Naive thymus-derived CD4-positive, alpha-beta T cell (primary cell): ENCODE data around the gene CTNNA3. TPM values are rescaled to one million over a fixed set of nuclear protein-coding genes. Genes with fewer than 3 reads are reported as not detected.

Source experiments
- ATAC-seq: fragments of 150-1000 bp; cut with Tn5 transposase; 2 replicates; pipeline ENCODE4 v1.10.0; 2021; ENCODE audit warnings: mild to moderate bottlenecking, moderate library complexity
- CTCF ChIA-PET: fragments of 350-600 bp; sonication (Branson Sonifier 250); formaldehyde crosslinking; loops from one replicate; lab custom pipeline; 2021; ENCODE audit warnings: antibody characterized with exemption; lab: Charles Lee
- POLR2A ChIA-PET: fragments of 350-600 bp; sonication (Branson Sonifier 250); formaldehyde crosslinking; loops from one replicate; lab custom pipeline; 2021; ENCODE audit warnings: antibody characterized with exemption, inconsistent platforms; lab: Charles Lee
- DNase-seq, 9 donors: peaks; one replicate each; pipeline versions ENCODE4 v3.0.0 to v3.0.0-alpha.2; 2020 to 2022; ENCODE audit warnings: mixed read lengths in 1 of 9
- H3K27ac ChIP-seq: one replicate; pipeline ENCODE4 v1.7.0; 2013; ENCODE audit warnings: mild to moderate bottlenecking, low read depth, low read length, moderate library complexity
- H3K27me3 ChIP-seq, 2 donors: one replicate each; pipeline ENCODE4 v1.7.0; 2013; ENCODE audit warnings: low read length in 2 of 2, mild to moderate bottlenecking in 2 of 2, moderate library complexity in 2 of 2; ENCODE audit not compliant: control insufficient read depth in 2 of 2, insufficient read depth in 2 of 2
- H3K36me3 ChIP-seq, 3 experiments: 1 replicate in 2 of 3; 2 replicates in 1 of 3; pipeline ENCODE4 v1.7.0; 2013; ENCODE audit warnings: low read length in 3 of 3, mild to moderate bottlenecking in 3 of 3, moderate library complexity in 1 of 3; ENCODE audit not compliant: insufficient read depth in 3 of 3, control insufficient read depth in 2 of 3
- H3K4me1 ChIP-seq, 2 donors: one replicate each; pipeline ENCODE4 v1.7.0; 2013; ENCODE audit warnings: low read length in 2 of 2, mild to moderate bottlenecking in 2 of 2, moderate library complexity in 1 of 2; ENCODE audit not compliant: control insufficient read depth in 2 of 2, insufficient read depth in 2 of 2
- H3K4me3 ChIP-seq: 2 replicates; pipeline ENCODE4 v1.7.0; 2013; ENCODE audit warnings: mild to moderate bottlenecking, low read length
- H3K9me3 ChIP-seq, 3 experiments: 1 replicate in 2 of 3; 2 replicates in 1 of 3; pipeline ENCODE4 v1.7.0; 2013; ENCODE audit warnings: low read length in 3 of 3; ENCODE audit not compliant: control insufficient read depth in 2 of 3
- H3K27ac Mint-ChIP-seq, 9 donors: one replicate each; pipeline ENCODE4 v1.8.0; 2020 to 2022; ENCODE audit warnings: mixed read lengths in 9 of 9, mild to moderate bottlenecking in 8 of 9, moderate library complexity in 5 of 9, inconsistent platforms in 2 of 9
- H3K27me3 Mint-ChIP-seq, 5 donors: one replicate each; pipeline ENCODE4 v1.8.0; 2021 to 2022; ENCODE audit warnings: mixed read lengths in 5 of 5, mild to moderate bottlenecking in 1 of 5
- H3K36me3 Mint-ChIP-seq, 5 donors: one replicate each; pipeline ENCODE4 v1.8.0; 2020 to 2022; ENCODE audit warnings: mixed read lengths in 5 of 5, mild to moderate bottlenecking in 3 of 5, inconsistent platforms in 1 of 5
- H3K4me1 Mint-ChIP-seq, 7 donors: one replicate each; pipeline ENCODE4 v1.8.0; 2020 to 2022; ENCODE audit warnings: mixed read lengths in 7 of 7, mild to moderate bottlenecking in 3 of 7, inconsistent platforms in 1 of 7
- H3K4me3 Mint-ChIP-seq, 10 donors: one replicate each; pipeline ENCODE4 v1.8.0; 2020 to 2022; ENCODE audit warnings: mild to moderate bottlenecking in 10 of 10, mixed read lengths in 10 of 10, moderate library complexity in 6 of 10, inconsistent platforms in 2 of 10
- H3K9me3 Mint-ChIP-seq, 11 donors: one replicate each; pipeline ENCODE4 v1.8.0; 2020 to 2022; ENCODE audit warnings: mixed read lengths in 11 of 11, mild to moderate bottlenecking in 4 of 11, inconsistent platforms in 1 of 11, moderate library complexity in 1 of 11
- intact Hi-C, 2 donors: fragments of 100-400 bp; cut with micrococcal nuclease; formaldehyde crosslinking; loops; one replicate each; pipeline ENCODE4 v1.15.1; 2023
- polyA plus RNA-seq, 2 donors: library from polyadenylated mRNA; unstranded; fragments of 300-500 nt; fragmentation: Illumina TruSeq; gene quantifications; one replicate each; pipeline ENCODE4 v1.2.3, GENCODE V29; 2021
- total RNA-seq, 6 experiments: library from RNA in 5 of 6; stranded (reverse) in 5 of 6; gene quantifications; 1 replicate in 5 of 6; 2 replicates in 1 of 6; pipeline ENCODE4 v1.2.3 and lab custom pipeline; 2021 to 2026

CTNNA3 gene
- total and polyA plus RNA-seq, 7 experiments from 2014 or later, result 0.43 to 0.84 (median 0.71) TPM; not detected in 2

- POLR2A ChIA-PET, result no interaction called here
- Mint-ChIP-seq H3K27ac (no peak overlapping the region), H3K27me3 (peaks cover 0 to 14% (median 2%) of the 10 kb centered on the region in 5 donors), H3K36me3 (no peaks in the 10 kb centered on the region), H3K4me3 (no peak overlapping the region), H3K9me3 (no peaks in the 10 kb centered on the region), H3K4me1 (peaks cover 0 to 10% (median 3%) of the 10 kb centered on the region in 7 donors)
- intact Hi-C loops, result loop anchor here (1.0 to 10.0 kb wide), 5 partner anchors 91 to 587 kb away; no protein-coding TSS in a partner anchor
- no peaks in the 10 kb centered on the region for H3K4me1 ChIP-seq
- no peaks in the 10 kb centered on the region for H3K9me3 ChIP-seq
- no peaks in the 10 kb centered on the region for H3K27me3 ChIP-seq
- H3K4me3 ChIP-seq, result no peak overlapping the region
- DNase-seq (no peak), ATAC-seq (no peak)
- no peaks in the 10 kb centered on the region for H3K36me3 ChIP-seq
- H3K27ac ChIP-seq, result no peak overlapping the region
- CTCF ChIA-PET, result interaction anchor here (1.0 to 1.6 kb wide), 3 partner anchors 9 to 176 kb away, joined by 4 to 5 read pairs (median 4); no protein-coding TSS in a partner anchor
Measured at GRCh38 chr10:67521546-67521945, 174.4 kb downstream of the CTNNA3 start.

GRCh38 chr10:67520924-67521520 lies 175.0 kb downstream of the CTNNA3 start:
- Histone ChIP-seq H3K36me3 (no peaks in the 10 kb centered on the region), H3K9me3 (no peaks in the 10 kb centered on the region), H3K27me3 (no peaks in the 10 kb centered on the region), H3K4me1 (no peaks in the 10 kb centered on the region), H3K27ac (no peak overlapping the region), H3K4me3 (no peak overlapping the region)
- DNase-seq, result peak in 7 of 9 donors; percentile 10 to 46 (median 26)
- Mint-ChIP-seq H3K27me3 (peaks cover 0 to 14% (median 4%) of the 10 kb centered on the region in 5 donors), H3K9me3 (no peaks in the 10 kb centered on the region), H3K4me3 (no peak overlapping the region), H3K36me3 (no peaks in the 10 kb centered on the region), H3K27ac (no peak overlapping the region), H3K4me1 (peaks cover 0 to 10% (median 3%) of the 10 kb centered on the region in 7 donors)
- POLR2A ChIA-PET, result no interaction called here
- ATAC-seq, result peak; percentile 74
- CTCF ChIA-PET, result interaction anchor here (1.0 to 1.6 kb wide), 3 partner anchors 10 to 176 kb away, joined by 4 to 5 read pairs (median 4); no protein-coding TSS in a partner anchor
- intact Hi-C loops, result loop anchor here (1.0 to 10.0 kb wide), 5 partner anchors 91 to 586 kb away; no protein-coding TSS in a partner anchor

DNA sequence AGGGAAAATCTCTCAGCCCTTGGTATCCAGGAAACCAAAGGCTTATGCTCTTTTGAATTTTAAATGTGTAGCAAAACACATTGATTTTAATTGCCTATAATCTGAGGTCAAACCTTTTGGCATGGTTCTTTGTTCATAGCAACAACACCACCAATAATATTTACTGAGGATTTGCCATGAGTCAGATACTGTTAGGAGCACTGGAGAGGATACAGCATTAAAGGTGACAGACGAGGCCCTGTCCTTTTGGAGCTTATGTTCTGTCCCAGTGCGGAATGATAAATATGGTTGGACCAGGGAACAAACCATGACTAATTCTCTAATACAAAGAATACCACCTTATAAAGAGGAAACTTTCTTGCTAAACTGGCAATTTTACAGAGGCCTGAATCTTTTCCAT lies 176.6 kb downstream of the CTNNA3 start:
- Mint-ChIP-seq H3K4me1 (peaks cover 0 to 10% (median 3%) of the 10 kb centered on the region in 7 donors), H3K27me3 (peaks cover 0 to 12% (median 4%) of the 10 kb centered on the region in 5 donors), H3K27ac (no peak overlapping the region), H3K36me3 (no peaks in the 10 kb centered on the region), H3K9me3 (no peaks in the 10 kb centered on the region), H3K4me3 (no peak overlapping the region)
- Histone ChIP-seq H3K27me3 (no peaks in the 10 kb centered on the region), H3K27ac (no peak overlapping the region), H3K4me1 (no peaks in the 10 kb centered on the region), H3K36me3 (no peaks in the 10 kb centered on the region), H3K4me3 (no peak overlapping the region), H3K9me3 (no peaks in the 10 kb centered on the region)
- POLR2A ChIA-PET, result no interaction called here
- no peak for DNase-seq
- CTCF ChIA-PET, result no interaction called here
- intact Hi-C loops, result no loop called here
- ATAC-seq, result no peak

DNA sequence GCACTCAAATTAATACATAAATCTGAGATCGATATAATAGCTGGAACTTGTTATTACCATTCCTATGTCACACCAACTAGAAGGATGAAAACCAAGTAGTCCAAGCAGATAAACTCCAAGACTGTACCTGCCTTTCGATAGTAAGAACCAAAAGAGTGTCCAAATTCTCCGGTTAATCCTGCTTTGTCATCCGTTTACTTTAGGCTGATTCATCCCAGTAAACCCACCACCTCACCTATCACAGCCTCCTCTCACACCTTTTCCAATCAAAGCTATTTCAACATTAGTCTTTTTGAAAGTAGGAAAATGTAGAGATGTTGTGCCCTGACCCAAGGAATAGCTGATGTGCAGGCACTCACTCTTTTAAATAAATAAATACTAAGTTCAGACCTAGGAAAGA lies 177.2 kb downstream of the CTNNA3 start:
- Histone ChIP-seq H3K9me3 (no peaks in the 10 kb centered on the region), H3K27ac (no peak overlapping the region), H3K4me1 (no peaks in the 10 kb centered on the region), H3K36me3 (no peaks in the 10 kb centered on the region), H3K4me3 (no peak overlapping the region), H3K27me3 (no peaks in the 10 kb centered on the region)
- POLR2A ChIA-PET, result no interaction called here
- H3K4me1 Mint-ChIP-seq, result peaks cover 0 to 10% (median 3%) of the 10 kb centered on the region in 7 donors
- no peak overlapping the region for H3K4me3 Mint-ChIP-seq
- CTCF ChIA-PET, result interaction anchor here (0.5 kb wide), 1 partner anchor 58 kb away, joined by 4 read pairs; no protein-coding TSS in a partner anchor
- ATAC-seq (no peak), DNase-seq (no peak)
- H3K9me3 Mint-ChIP-seq, result no peaks in the 10 kb centered on the region
- intact Hi-C loops, result no loop called here
- H3K27me3 Mint-ChIP-seq, result peaks cover 0 to 12% (median 4%) of the 10 kb centered on the region in 5 donors
- H3K27ac Mint-ChIP-seq, result no peak overlapping the region
- H3K36me3 Mint-ChIP-seq, result no peaks in the 10 kb centered on the region

- Histone ChIP-seq H3K27ac (no peak overlapping the region), H3K4me3 (no peak overlapping the region), H3K4me1 (no peaks in the 10 kb centered on the region), H3K36me3 (no peaks in the 10 kb centered on the region), H3K9me3 (no peaks in the 10 kb centered on the region), H3K27me3 (no peaks in the 10 kb centered on the region)
- ChIA-PET CTCF (interaction anchor here (0.5 kb wide), 1 partner anchor 58 kb away, joined by 4 read pairs; no protein-coding TSS in a partner anchor), POLR2A (no interaction called here)
- Mint-ChIP-seq H3K4me1 (peaks cover 0 to 10% (median 3%) of the 10 kb centered on the region in 7 donors), H3K4me3 (no peak overlapping the region), H3K9me3 (no peaks in the 10 kb centered on the region), H3K36me3 (no peaks in the 10 kb centered on the region), H3K27me3 (peaks cover 0 to 12% (median 4%) of the 10 kb centered on the region in 5 donors), H3K27ac (no peak overlapping the region)
- no peak for DNase-seq
- ATAC-seq, result no peak
- intact Hi-C loops, result no loop called here
Measured at GRCh38 chr10:67518043-67518442, 178.0 kb downstream of the CTNNA3 start.

DNA sequence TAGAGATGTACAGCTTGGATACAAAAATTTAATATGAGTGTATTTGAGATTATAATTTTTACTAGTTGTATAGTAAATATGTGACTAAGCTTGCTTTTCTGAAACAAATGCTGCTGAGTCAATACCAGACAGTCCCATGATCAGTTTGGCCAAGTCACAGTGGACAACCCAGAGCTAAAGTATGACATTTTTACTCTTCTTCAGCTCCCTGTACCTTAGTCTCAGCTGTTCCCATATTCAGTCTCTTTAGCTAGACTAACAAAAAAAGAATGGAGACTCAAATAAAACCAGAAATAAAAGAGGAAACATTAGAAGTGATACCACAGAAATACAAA lies 189.3 kb downstream of the CTNNA3 start:
- ChIA-PET CTCF (interaction anchor here (1.3 kb wide), 1 partner anchor 14 kb away, joined by 4 read pairs; no protein-coding TSS in a partner anchor), POLR2A (no interaction called here)
- peaks cover 0 to 4% (median 0%) of the 10 kb centered on the region in 11 donors for H3K9me3 Mint-ChIP-seq
- H3K27me3 ChIP-seq, result no peaks in the 10 kb centered on the region
- no peak overlapping the region for H3K27ac Mint-ChIP-seq
- no peak overlapping the region for H3K4me3 ChIP-seq
- H3K36me3 Mint-ChIP-seq, result no peaks in the 10 kb centered on the region
- H3K27me3 Mint-ChIP-seq, result peaks cover 0 to 9% (median 4%) of the 10 kb centered on the region in 5 donors
- no peak overlapping the region for H3K4me3 Mint-ChIP-seq
- DNase-seq, result no peak
- H3K4me1 ChIP-seq, result no peaks in the 10 kb centered on the region
- H3K36me3 ChIP-seq, result no peaks in the 10 kb centered on the region
- no peaks in the 10 kb centered on the region for H3K9me3 ChIP-seq
- peaks cover 0 to 2% (median 0%) of the 10 kb centered on the region in 7 donors for H3K4me1 Mint-ChIP-seq
- intact Hi-C loops, result no loop called here
- no peak overlapping the region for H3K27ac ChIP-seq
- ATAC-seq, result no peak
